Caki2 (cell line): Measurements from ENCODE around the gene KLK15. TPM values are rescaled to one million over a fixed set of nuclear protein-coding genes. Genes with fewer than 3 reads are reported as not detected.

Source experiments
- DNase-seq: peaks from one replicate; pipeline ENCODE4 v3.0.0-alpha.2; 2015; ENCODE audit warnings: low read depth
- in situ Hi-C: cut with HindIII; loops from 2 replicates; pipeline ENCODE4 v1.10.0; 2016; ENCODE audit warnings: low sequenced_read_pairs, low pct_unique_long_range_greater_than_20kb, mixed read lengths
- total RNA-seq: library from RNA; depleted of rRNA; stranded (reverse); fragments of >200 nt; shearing (Covaris generic); gene quantifications from 2 replicates; pipeline ENCODE4 v1.2.3, GENCODE V29; 2014; ENCODE audit warnings: low replicate concordance

KLK15 gene
- total RNA-seq, 1 experiment from 2014 or later: not detected

- in situ Hi-C loops: no loop called here
These were observed 29.5 kb downstream of the KLK15 start for GRCh38 chr19:50803633-50804419.

GRCh38 chr19:50801107-50801506 is 32.3 kb downstream of the KLK15 start:
- no peak for DNase-seq
- in situ Hi-C loops: no loop called here

More at GRCh38 chr19:50803633-50804419, 29.5 kb downstream of the KLK15 start:
- no peak for DNase-seq

- in situ Hi-C loops: no loop called here
- no peak for DNase-seq
These were observed 33.9 kb downstream of the KLK15 start for GRCh38 chr19:50799547-50799851.

GRCh38 chr19:50798659-50799546 is 34.5 kb downstream of the KLK15 start:
- no peak for DNase-seq
- in situ Hi-C loops: no loop called here

GRCh38 chr19:50797781-50798658 is 35.4 kb downstream of the KLK15 start:
- DNase-seq: no peak
- in situ Hi-C loops: no loop called here

GRCh38 chr19:50797429-50797780 is 36.0 kb downstream of the KLK15 start:
- DNase-seq: no peak
- in situ Hi-C loops: no loop called here

- in situ Hi-C loops: no loop called here
- no peak for DNase-seq
These were observed 36.5 kb downstream of the KLK15 start for GRCh38 chr19:50796634-50797428.

GRCh38 chr19:50796128-50796633 is 37.2 kb downstream of the KLK15 start:
- in situ Hi-C loops: no loop called here
- DNase-seq: no peak

GRCh38 chr19:50795664-50796073 is 37.7 kb downstream of the KLK15 start:
- in situ Hi-C loops: no loop called here
- DNase-seq: no peak

GRCh38 chr19:50794876-50795663 is 38.3 kb downstream of the KLK15 start:
- DNase-seq: no peak
- in situ Hi-C loops: no loop called here

GRCh38 chr19:50794074-50794875 is 39.1 kb downstream of the KLK15 start:
- DNase-seq: no peak
- in situ Hi-C loops: no loop called here

- no peak for DNase-seq
- in situ Hi-C loops: no loop called here
These were observed 39.8 kb downstream of the KLK15 start for GRCh38 chr19:50793558-50794065.

GRCh38 chr19:50792272-50793250 is 40.8 kb downstream of the KLK15 start:
- DNase-seq: no peak
- in situ Hi-C loops: no loop called here

- in situ Hi-C loops: no loop called here
- no peak for DNase-seq
These were observed 41.6 kb downstream of the KLK15 start for GRCh38 chr19:50791594-50792271.
